Measurements from ENCODE around the gene ZFYVE1. TPM values are rescaled to one million over a fixed set of nuclear protein-coding genes. Genes with fewer than 3 reads are reported as not detected.

The ZFYVE1 gene
- total and polyA plus RNA-seq, 2 of the 13 experiments (the other 11 are each of a cell fraction or from before 2014, with no cell fraction given), result 2.6 to 5.3 TPM

GRCh38 chr14:72926292-72927028 is 100.4 kb downstream of the ZFYVE1 start, which contains the start of gene DCAF4 (continued):
- TF ChIP-seq U2AF1 (optimal IDR thresholded peaks at IDR 0.05; ENCODE audit: low read depth, low read length), result no peak
- peak; percentile 66; the same call in 1 of the 2 replicates for TF ChIP-seq ZNF777 (CRISPR knock-in tag; IDR thresholded peaks at IDR 0.05)
- TF ChIP-seq GATAD1 (CRISPR knock-in tag; IDR thresholded peaks at IDR 0.05), result peak; percentile 26
- TF ChIP-seq, protein P1, sequence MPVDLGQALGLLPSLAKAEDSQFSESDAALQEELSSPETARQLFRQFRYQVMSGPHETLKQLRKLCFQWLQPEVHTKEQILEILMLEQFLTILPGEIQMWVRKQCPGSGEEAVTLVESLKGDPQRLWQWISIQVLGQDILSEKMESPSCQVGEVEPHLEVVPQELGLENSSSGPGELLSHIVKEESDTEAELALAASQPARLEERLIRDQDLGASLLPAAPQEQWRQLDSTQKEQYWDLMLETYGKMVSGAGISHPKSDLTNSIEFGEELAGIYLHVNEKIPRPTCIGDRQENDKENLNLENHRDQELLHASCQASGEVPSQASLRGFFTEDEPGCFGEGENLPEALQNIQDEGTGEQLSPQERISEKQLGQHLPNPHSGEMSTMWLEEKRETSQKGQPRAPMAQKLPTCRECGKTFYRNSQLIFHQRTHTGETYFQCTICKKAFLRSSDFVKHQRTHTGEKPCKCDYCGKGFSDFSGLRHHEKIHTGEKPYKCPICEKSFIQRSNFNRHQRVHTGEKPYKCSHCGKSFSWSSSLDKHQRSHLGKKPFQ (CRISPR knock-in tag; IDR thresholded peaks at IDR 0.05; ENCODE audit: insufficient replicate concordance), result no peak
- TF ChIP-seq CHD2 (IDR thresholded peaks at IDR 0.05; ENCODE audit: low read depth, low read length), result no peak
- peak; percentile 68; the same call in 1 of the 2 replicates for TF ChIP-seq DNMT3B (CRISPR knock-in tag; conservative IDR thresholded peaks at IDR 0.05)
- peak; percentile 47 for TF ChIP-seq SALL1 (CRISPR knock-in tag; IDR thresholded peaks at IDR 0.05)
- no peak for TF ChIP-seq ZNF121 (CRISPR knock-in tag; IDR thresholded peaks at IDR 0.05)
- TF ChIP-seq CREM (IDR thresholded peaks at IDR 0.05), result peak; percentile 72
- TF ChIP-seq CREM (CRISPR knock-in tag; IDR thresholded peaks at IDR 0.05), result no peak
- no peak for TF ChIP-seq ZEB1 (IDR thresholded peaks at IDR 0.05; ENCODE audit: insufficient replicate concordance, low read depth)
- peak; percentile 86 for TF ChIP-seq PHF8 (CRISPR knock-in tag; IDR thresholded peaks at IDR 0.05)
- no peak for TF ChIP-seq HNRNPL (IDR thresholded peaks at IDR 0.05; ENCODE audit: low read depth, low read length)
- peak; percentile 23; the same call in 1 of the 2 replicates for TF ChIP-seq KLF12 (CRISPR knock-in tag; IDR thresholded peaks at IDR 0.05; ENCODE audit: borderline replicate concordance)
- 0 out of 2 replicates have a peak, but pooled peaks have one; percentile 50 for TF ChIP-seq CREB3 (CRISPR knock-in tag; IDR thresholded peaks at IDR 0.05)
- TF ChIP-seq, protein P2, sequence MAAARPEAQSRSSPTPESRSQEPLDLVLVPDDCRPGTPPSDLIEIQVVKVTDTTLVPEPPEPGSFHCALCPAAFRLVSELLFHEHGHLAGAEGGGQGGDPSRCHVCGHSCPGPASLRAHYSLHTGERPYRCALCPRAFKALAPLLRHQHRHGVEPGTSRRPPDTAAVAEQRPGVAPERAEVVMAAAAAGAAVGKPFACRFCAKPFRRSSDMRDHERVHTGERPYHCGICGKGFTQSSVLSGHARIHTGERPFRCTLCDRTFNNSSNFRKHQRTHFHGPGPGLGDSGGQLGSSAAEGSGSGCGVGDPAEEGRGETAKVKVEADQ (CRISPR knock-in tag; IDR thresholded peaks at IDR 0.05; ENCODE audit: borderline replicate concordance), result peak; percentile 70; the same call in 1 of the 2 replicates
- TF ChIP-seq, protein P3, sequence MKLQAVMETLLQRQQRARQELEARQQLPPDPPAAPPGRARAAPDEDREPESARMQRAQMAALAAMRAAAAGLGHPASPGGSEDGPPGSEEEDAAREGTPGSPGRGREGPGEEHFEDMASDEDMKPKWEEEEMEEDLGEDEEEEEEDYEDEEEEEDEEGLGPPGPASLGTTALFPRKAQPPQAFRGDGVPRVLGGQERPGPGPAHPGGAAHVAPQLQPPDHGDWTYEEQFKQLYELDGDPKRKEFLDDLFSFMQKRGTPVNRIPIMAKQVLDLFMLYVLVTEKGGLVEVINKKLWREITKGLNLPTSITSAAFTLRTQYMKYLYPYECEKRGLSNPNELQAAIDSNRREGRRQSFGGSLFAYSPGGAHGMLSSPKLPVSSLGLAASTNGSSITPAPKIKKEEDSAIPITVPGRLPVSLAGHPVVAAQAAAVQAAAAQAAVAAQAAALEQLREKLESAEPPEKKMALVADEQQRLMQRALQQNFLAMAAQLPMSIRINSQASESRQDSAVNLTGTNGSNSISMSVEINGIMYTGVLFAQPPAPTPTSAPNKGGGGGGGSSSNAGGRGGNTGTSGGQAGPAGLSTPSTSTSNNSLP (IDR thresholded peaks at IDR 0.05; ENCODE audit: low read depth, low read length), result peak; percentile 19; the same call in 1 of the 2 replicates
- TF ChIP-seq CERS6 (CRISPR knock-in tag; IDR thresholded peaks at IDR 0.05), result no peak
- peak; percentile 53; the same call in 1 of the 2 replicates for TF ChIP-seq TMF1 (CRISPR knock-in tag; IDR thresholded peaks at IDR 0.05; ENCODE audit: low read depth)
- TF ChIP-seq AGO2 (optimal IDR thresholded peaks at IDR 0.05; ENCODE audit: low read depth, low read length), result peak; percentile 51
- TF ChIP-seq KDM5A (IDR thresholded peaks at IDR 0.05; ENCODE audit: borderline replicate concordance, low read length), result peak; percentile 55; the same call in 1 of the 2 replicates
- TF ChIP-seq ZNF550 (CRISPR knock-in tag; IDR thresholded peaks at IDR 0.05; ENCODE audit: borderline replicate concordance), result 0 out of 2 replicates have a peak, but pooled peaks have one; percentile 41
- peak; percentile 67; the same call in 1 of the 2 replicates for TF ChIP-seq ARNTL (CRISPR knock-in tag; IDR thresholded peaks at IDR 0.05)
- peak; percentile 14 for TF ChIP-seq YY1 (IDR thresholded peaks at IDR 0.05; ENCODE audit: insufficient read depth, insufficient replicate concordance, low read depth, low read length)

Measured in HepG2 (cell line).